ENCODE measurements around the gene CNTLN.
"Not testable (repeated sequence)": the region's sequence is repeated elsewhere in the genome, so short reads cannot be mapped to it uniquely, and the experiment has no call there.

CNTLN gene

DNA sequence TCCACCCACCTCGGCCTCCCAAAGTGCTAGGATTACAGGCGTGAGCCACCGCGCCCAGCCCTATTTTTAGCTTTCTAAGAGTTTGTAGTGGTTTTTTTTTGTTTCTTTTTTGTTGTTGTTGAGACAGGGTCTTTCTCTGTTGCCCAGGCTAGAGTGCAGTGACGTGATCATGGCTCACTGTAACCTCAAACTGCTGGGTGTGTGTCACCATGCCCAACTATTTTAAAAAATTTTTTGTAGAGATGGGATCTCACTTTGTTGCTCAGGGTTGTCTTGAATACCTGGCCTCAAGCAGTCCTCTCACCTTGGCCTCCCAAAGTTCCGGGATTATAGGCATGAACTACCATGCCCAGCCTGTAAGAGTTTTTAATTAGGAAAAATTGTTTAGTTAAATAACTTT is 298.7 kb downstream of the CNTLN start:
- no peak for DNase-seq

DNA sequence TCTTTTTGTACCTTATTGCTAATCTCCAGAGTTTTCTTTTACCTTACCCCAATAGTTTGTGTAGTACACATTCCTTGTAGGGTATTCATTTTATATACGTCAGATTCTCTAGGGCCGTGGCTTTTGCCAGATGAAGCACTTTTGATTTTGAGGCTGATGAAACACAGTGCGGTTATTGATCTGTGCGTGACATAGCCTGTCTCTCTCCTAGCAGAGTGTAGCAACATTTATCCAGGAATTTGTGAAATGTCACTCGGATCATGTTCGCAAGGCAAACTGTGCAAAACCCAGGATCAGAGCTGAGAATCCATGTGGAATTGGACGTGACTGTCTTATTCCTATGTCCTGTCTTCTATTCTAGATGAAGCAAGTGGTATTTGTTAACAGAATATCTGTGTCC is 302.0 kb downstream of the CNTLN start:
- no peak for DNase-seq

DNA sequence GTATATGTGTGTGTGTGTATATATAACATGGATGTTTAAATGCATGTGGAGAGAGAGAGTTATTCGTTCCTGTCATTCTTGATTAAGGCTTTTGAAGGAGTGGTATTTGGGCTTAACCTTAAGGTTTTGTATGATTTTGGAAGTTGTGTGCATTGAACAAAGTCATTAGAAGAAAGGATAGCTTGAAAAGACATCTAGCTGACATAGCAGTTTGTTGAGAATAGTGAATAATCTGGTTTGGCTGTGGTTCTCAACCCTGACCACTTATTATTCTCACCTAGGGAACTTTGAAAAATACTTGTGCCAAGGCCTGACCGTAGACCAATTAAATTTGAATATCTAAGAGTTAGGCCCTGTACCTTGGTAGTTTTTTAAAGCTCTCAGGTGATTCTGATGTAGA is 303.0 kb downstream of the CNTLN start:
- DNase-seq = no peak

DNA sequence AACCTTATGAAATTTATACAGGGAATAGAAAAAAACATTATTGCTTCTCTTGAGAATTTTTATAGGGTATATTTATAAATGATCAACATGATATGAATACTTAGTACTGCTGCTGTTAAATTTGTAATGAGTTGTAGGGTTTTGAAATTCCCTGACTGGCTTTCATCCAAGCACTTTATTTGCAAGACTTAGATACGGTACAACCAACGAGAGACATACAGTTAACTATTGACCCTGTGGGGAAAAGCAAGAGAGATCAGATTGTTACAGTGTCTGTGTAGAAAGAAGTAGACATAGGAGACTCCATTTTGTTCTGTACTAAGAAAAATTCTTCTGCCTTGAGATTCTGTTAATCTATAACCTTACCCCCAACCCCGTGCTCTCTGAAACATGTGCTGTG is 310.3 kb downstream of the CNTLN start:
- DNase-seq = not testable (repeated sequence)

DNA sequence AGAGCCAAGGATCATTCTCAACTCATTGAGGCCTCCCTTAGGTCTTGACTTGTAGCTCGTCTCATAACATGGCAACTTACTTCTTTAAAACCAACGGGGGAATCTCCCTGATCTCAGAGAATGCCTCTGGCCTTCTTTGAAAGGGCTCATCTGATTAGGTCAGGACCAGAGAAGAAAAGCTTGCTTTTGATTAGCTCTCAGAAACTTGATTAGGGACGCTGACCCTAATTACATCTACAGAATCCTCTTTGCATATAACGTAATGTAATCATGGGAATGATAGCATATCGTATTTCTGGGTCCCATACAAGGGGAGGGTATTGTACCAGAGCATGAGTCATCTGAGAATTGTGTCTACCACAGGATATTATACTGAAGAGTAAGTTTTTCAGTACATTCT is 318.9 kb downstream of the CNTLN start:
- no peak for DNase-seq

DNA sequence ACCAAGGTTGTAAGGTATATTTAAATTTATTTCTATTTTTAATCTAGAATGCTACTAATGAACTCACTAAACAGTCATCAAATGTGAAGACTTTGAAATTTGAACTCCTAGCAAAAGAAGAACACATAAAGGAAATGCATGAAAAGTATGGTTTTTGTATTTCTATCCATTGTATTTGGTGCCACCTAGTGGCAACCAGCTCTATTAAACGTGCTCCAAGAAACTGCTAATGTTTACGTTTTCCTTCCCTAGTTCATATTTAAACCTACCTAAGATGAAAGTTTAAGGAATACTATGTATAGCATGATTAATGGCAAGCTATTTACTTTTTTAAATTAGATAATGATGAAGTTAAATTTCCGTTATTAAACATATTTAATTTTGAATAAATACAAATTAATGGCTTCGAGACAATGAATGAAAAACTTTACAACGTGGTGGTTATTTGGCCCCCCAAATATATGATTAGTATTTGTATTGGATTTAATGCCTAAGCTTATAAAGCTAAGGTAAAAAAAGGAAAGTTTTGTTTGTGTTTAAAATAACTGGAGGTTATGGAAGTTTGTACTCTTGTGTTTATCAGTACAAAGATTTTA is 328.1 kb downstream of the CNTLN start:
- DNase-seq = peak; percentile 71

DNA sequence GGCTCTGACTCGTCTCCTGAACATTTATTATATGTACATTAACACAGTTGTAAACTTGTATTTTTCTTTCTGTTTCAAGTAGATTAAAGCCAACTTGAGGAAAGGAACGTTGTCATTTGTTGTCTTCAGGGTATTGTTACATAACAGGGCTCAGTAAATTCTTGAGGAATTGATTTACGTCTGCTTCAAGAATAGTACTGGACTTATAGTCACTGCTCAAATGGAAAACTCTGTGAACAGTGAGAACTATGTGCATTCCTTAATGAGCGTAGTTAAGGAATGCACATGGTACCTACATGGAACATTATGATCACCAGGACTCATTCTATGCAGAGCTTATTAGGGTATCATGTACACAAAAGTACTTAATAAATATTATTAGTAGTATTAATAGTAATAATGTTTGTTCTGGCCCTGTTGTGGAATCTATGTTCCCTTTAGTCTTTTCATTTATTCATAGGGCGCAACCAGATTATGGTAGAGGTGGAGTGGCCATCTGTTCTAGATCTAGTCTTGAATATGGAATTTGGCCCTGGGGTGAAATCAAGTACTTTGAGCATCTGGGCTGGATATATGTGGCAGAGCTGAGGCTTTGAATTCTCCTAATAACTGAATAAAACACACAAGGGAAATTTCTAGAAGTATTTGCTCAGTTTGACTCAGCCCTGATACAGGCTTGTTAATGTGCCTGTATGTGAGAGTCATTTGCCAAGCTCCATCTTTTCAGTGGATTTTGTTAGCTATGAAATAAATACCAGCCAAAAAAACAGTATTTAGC is 335.4 kb downstream of the CNTLN start:
- no peak for DNase-seq

DNA sequence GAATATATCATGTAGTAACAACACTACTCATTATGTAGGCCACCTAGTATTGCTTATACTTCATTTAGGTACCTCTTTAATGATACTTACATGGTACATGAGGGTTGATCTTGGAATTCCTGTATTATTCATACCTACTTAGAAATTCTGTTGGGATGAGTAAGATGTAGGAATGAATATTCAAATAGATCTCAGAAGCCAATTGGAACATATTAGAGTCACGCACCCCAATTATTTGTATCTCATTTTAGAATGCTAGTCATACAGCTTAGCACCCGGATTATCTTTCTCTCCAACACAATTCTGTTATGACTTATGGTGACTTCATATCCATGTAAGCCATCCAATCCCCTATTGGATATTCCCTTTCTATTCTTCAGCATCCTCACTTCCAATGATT is 337.3 kb downstream of the CNTLN start:
- no peak for DNase-seq

DNA sequence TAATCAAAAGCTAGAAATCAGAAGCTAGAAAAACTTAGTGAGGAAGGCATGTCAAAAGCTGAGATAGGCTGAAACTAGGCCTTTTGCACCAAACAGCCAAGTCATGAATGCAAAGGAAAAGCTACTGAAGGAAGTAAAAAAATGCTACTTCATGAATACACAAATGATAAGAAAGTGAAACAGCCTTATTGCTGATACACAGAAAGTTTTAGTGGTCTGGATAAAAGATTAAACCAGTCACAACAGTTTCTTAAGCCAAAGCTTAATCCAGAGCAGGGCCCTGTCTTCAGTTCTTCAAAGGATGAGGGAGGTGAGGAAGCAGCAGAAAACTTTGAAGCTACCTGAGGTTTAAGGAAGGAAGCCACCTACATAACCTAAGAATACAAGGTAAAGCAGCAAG is 341.6 kb downstream of the CNTLN start:
- no peak for DNase-seq

DNA sequence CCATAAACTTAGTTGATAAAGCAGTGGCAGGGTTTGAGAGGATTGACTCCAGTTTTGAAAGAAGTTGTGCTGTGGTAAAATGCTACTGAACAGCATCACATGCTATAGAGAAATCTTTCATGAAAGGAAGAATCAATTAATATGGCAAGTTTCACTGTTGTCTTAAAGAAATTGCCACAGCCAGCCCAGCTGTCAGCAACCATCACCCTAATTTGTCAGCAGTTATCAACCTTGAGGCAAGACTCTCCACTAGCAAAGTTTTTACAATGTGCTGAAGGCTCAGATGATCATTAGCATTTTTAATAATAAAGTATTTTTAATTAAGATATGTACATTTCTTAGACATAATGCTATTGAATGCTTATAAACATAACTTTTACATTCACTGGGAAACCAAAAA is 343.0 kb downstream of the CNTLN start:
- DNase-seq = no peak

DNA sequence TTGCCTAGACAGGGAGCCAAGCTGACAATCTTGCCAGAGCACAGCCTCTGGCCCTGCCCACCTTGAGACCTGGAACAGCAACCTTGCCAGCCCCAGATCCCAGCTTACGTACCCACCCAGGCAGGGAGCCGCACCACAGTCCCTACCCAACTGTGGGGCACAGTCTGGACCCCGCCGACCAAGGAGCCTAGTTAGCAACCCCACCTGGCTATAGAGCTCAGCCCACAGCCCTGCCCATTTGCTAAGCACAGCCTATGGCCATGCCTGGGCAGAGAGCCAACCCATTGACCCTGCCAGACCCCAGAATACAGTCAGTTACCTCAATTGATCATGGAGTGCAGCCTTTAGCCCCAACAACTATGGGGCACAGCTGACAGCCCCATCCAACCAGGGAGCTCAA is 346.1 kb downstream of the CNTLN start:
- DNase-seq = no peak

DNA sequence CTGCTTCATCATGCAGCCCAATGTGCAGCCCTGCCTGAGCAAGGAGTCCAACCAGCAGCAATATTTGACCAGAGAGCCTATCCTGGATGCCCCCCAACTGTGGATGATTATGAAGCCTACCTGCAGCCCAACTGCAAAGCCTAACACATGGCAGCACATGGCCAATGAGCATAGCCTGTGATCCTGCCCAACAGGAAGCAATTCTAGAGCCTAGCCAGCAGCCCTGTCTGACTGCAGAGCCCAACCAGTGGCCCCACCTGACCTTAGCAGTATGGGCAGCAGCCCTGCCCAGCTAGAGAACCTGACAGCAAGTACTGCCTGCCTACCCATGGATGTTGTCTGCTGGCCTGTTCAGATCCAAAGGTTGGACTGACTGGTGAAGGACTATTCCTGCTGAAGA is 346.7 kb downstream of the CNTLN start:
- no peak for DNase-seq

DNA sequence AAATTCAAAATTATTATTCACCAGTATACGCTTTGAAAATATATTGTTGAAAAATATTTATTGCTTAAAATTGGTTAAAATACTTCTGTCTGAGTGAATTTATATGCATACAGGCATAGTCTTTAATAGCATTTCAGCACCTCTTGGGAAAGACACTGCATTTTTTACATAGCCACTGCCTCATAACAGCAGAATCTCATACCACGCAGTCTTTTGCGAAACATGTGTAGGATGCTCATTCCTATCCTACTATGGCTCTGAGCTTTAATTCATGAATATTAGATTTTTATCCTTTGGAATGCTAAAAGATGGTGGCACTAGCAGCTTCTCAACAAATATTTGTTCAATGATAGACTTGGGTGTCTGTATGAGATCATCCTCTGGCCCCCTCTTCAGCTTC is 350.1 kb downstream of the CNTLN start:
- no peak for DNase-seq

DNA sequence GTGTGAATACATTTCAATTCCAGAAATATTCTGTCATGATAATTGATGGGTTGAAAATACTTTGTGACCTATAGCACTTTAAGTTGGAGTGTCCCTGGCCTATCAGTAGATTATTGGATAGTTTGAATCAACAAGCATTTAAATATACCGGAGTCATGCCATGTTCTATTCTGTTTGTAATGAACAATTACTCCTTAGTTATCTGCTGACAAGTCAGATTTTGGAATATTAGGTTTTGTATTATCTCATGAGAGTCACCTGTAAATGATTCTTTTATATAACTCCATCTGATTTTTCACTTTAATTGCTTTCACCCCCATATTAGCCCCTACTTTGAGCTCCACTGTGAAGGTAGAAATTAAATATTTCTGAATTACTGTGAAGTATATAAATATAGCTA is 351.6 kb downstream of the CNTLN start:
- DNase-seq = no peak

DNA sequence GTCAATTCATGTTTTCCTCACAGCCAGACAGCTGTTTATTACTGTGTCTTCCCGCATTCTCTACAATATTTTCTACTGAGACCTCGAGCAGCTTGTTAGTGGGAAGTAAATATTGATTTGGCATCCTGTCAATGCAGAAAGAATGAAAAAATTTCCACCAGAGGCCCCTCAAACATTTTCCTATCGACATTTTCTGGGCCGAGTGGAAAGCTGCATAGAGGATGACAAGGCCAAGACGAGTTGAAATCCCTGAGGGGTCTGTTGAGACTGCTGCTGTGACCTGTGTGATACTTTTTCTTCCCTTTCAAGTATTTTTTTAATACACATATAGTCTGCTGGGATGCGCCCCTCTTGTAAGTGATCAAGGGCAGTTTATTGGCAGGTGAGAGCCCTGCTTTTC is 352.6 kb downstream of the CNTLN start:
- no peak for DNase-seq

DNA sequence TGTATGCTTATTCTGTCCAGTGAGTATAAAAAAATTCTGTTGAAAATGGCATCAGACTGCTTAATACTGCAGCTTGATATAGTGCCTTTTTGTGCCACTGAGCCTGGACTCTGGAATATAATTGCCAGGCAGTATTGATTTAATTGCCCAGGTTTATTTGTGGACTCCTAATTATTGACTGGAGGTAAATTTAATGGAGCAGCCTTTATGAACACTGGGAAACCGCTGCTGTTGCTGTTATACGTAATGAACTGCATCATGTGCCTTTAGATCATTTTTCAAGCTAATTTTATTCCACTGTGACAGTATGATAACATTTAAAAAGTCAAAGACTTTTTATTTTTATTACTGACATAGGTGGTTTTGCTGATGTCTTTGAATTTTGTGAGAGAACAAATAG is 353.8 kb downstream of the CNTLN start:
- DNase-seq = no peak

DNA sequence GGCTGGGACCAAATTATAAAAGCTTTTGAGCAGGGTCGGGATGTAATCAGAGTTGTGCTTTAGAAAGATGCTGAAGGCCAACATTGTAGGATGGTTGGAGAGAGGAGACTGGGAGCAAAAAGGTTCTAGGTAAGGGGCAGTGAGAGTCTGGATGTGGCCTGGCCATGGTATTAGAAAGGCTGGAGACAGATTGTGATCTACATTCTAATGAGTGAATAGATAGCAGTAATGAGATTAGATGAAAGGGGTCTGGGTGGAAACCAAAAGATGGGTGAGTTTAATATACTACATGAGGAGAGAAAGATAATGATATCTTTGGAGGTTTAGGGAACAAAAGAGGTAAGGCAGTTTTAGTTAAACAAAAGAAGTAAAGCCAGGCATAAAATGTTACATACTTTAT is 355.3 kb downstream of the CNTLN start:
- no peak for DNase-seq

DNA sequence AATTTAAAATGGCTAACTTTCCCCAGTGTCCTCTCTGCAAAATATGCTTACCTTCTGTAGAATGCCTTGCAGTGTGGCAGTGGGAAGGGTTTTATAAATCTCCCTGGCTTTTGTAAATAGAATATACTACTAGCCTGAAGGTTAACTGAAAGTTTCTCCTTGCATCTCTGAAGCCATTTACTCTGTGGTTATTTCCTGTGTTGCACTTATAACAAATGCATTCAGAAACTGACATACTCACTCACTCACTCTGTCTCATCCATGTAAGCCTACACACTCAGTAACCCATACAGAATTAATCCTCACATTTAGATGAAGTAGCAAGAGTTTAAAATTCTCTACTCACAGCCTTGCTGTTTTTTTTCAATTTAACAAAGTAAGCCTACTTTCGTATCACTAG is 356.9 kb downstream of the CNTLN start:
- no peak for DNase-seq

DNA sequence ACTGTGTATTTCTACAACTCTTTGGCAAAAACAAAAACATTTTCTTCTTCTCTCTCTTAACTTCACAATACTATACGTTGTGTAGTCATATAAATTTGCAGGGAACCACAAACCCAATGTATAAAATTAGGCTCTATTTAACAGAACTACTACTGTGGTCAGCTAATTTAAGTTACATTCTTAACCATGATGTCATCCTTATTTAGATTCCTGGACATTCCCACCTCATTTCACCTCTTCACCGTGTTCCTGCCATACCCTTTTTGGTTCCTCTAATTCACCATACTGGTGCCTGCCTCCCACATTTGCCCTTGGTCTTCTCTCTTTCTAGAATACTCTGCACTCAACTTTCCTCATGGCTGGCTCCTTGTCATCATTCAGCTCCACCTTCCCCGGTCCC is 368.4 kb downstream of the CNTLN start:
- DNase-seq = no peak

DNA sequence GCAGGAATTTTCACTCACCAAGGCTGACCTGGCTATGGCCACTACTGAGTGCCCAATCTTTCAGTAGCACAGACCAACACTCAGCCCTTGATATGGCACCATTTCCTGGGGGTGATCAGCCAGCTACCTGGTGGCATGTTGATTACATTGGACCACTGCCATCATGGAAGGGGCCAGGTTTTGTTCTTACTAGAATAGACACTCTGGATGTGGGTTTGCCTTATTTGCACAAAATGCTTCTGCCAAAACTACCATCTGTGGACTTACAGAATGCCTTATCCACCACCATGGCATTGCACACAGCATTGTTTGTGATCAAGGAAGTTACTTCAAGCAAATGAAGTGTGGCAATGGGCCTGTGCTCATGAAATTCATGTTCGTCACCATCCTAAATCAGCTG is 374.3 kb downstream of the CNTLN start:
- no peak for DNase-seq

DNA sequence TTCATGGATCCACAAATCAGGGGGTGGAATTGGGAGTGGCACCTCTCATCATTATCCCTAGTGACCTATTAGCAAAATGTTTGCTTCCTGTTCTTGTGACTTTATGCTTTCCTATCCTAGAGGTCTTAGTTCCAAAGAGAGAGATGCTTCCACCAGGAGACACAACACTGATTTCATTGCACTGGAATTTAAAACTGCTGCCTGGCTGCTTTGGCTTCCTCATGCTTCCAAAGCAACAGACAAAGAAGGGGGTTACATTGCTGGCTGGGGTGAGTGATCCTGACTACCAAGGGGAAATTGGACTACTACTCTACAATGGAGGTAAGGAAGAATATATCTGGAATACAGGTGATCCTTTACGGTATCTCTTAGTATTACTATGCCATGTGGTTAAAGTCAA is 374.9 kb downstream of the CNTLN start:
- DNase-seq = no peak

DNA sequence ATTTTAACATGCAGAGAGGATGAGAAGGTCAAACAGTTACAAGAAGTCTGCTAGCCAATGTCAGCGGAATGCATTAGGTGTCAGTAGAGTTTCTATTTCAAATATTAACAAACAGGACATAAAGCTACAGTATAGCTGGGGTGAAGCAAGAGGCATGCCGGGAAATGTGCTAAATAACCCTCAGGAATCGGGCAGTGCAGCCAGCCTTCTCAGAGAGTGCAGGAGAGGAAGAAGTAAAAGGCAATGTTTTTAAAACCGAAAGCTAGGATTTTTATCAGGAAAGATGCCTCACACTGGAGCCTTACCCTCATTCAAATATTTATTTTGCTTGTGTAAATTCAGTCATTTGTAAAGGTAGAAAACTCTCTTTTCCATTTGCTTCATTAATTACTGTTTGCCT is 384.9 kb downstream of the CNTLN start:
- DNase-seq = no peak

DNA sequence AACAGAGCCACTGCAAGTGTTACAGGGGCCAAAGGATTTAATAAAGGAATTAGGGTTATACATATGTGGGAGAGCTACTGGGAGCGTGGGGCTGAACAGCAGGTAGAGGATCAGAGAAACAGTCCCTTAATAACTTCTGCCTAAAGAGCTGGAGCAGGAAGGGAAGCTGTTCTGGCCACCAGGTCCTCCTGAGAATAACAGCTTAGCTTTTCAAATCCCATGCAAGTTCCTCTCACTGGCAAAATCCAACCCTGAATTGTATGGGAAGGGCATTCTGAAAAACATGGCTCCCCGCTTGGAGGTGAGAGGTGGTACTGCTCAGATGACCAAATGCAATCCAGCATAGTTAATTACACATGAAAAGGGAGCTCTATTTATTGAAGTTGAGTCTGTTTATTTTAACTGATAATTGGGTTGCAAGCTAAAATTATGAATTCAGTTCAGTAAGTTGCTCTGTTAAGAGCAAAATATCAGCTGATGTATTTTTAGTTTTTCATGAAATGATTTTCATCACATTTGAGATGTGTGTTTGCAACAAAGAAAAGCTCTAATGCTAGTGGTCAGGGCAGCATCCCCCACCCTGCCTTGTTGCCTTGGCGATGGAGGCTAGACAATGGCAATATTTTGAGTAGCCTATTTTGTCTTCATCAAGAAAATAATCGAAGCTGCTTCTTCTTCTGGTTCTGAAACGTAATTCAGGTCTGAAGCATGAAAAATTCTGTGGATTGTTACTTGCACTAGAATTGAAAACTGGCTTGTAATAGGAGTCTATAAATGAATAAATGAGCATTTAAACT is 385.6 kb downstream of the CNTLN start:
- DNase-seq = no peak

Measured in midbrain (tissue), 1 donor.